ENCODE measurements around the gene PAGR1. TPM values are rescaled to one million over a fixed set of nuclear protein-coding genes. Genes with fewer than 3 reads are reported as not detected.
A peak's percentile ranks its signal among the peaks of the same experiment; 100 is the strongest.

The PAGR1 gene
- total and polyA plus RNA-seq, 9 of the 15 experiments (the other 6 are each of a cell fraction or from before 2014, with no cell fraction given), result 1.4 to 58.2 (median 16.8) TPM

GRCh38 chr16:29790183-29790948 lies 25.6 kb upstream of the PAGR1 start, which contains the start of gene KIF22 (continued):
- TF ChIP-seq THAP12 (CRISPR knock-in tag; IDR thresholded peaks at IDR 0.05) (peak; percentile 77; the same call in 1 of the 2 replicates), TGIF2 (CRISPR knock-in tag; IDR thresholded peaks at IDR 0.05) (no peak), E2F1 (CRISPR knock-in tag; IDR thresholded peaks at IDR 0.05) (peak; percentile 83; the same call in 1 of the 2 replicates), TAF1 (IDR thresholded peaks at IDR 0.05; ENCODE audit: control insufficient read depth, extremely low read depth, insufficient read depth, low read length, severe bottlenecking) (peak; percentile 88), HNRNPLL (IDR thresholded peaks at IDR 0.05; ENCODE audit: low read depth, low read length, poor library complexity, severe bottlenecking) (peak; percentile 47), NEUROD1 (IDR thresholded peaks at IDR 0.05; ENCODE audit: borderline replicate concordance, low read depth, low read length, partially characterized antibody) (peak; percentile 42), JUNB (CRISPR knock-in tag; conservative IDR thresholded peaks at IDR 0.05) (no peak; the same call in 1 of the 2 replicates), STAG1 (CRISPR knock-in tag; IDR thresholded peaks at IDR 0.05; ENCODE audit: borderline replicate concordance) (no peak; the same call in 1 of the 2 replicates), RBFOX2 (IDR thresholded peaks at IDR 0.05; ENCODE audit: low read depth, low read length) (peak; percentile 98), ZNF384 (IDR thresholded peaks at IDR 0.05; ENCODE audit: low read depth, low read length) (no peak), SP1 (CRISPR knock-in tag; IDR thresholded peaks at IDR 0.05) (peak; percentile 96), ETS2 (tag; IDR thresholded peaks at IDR 0.05; ENCODE audit: borderline replicate concordance, poor library complexity, severe bottlenecking) (no peak), RBM34 (IDR thresholded peaks at IDR 0.05; ENCODE audit: borderline replicate concordance, insufficient read depth, low read length) (no peak)
- TF ChIP-seq, protein P1, sequence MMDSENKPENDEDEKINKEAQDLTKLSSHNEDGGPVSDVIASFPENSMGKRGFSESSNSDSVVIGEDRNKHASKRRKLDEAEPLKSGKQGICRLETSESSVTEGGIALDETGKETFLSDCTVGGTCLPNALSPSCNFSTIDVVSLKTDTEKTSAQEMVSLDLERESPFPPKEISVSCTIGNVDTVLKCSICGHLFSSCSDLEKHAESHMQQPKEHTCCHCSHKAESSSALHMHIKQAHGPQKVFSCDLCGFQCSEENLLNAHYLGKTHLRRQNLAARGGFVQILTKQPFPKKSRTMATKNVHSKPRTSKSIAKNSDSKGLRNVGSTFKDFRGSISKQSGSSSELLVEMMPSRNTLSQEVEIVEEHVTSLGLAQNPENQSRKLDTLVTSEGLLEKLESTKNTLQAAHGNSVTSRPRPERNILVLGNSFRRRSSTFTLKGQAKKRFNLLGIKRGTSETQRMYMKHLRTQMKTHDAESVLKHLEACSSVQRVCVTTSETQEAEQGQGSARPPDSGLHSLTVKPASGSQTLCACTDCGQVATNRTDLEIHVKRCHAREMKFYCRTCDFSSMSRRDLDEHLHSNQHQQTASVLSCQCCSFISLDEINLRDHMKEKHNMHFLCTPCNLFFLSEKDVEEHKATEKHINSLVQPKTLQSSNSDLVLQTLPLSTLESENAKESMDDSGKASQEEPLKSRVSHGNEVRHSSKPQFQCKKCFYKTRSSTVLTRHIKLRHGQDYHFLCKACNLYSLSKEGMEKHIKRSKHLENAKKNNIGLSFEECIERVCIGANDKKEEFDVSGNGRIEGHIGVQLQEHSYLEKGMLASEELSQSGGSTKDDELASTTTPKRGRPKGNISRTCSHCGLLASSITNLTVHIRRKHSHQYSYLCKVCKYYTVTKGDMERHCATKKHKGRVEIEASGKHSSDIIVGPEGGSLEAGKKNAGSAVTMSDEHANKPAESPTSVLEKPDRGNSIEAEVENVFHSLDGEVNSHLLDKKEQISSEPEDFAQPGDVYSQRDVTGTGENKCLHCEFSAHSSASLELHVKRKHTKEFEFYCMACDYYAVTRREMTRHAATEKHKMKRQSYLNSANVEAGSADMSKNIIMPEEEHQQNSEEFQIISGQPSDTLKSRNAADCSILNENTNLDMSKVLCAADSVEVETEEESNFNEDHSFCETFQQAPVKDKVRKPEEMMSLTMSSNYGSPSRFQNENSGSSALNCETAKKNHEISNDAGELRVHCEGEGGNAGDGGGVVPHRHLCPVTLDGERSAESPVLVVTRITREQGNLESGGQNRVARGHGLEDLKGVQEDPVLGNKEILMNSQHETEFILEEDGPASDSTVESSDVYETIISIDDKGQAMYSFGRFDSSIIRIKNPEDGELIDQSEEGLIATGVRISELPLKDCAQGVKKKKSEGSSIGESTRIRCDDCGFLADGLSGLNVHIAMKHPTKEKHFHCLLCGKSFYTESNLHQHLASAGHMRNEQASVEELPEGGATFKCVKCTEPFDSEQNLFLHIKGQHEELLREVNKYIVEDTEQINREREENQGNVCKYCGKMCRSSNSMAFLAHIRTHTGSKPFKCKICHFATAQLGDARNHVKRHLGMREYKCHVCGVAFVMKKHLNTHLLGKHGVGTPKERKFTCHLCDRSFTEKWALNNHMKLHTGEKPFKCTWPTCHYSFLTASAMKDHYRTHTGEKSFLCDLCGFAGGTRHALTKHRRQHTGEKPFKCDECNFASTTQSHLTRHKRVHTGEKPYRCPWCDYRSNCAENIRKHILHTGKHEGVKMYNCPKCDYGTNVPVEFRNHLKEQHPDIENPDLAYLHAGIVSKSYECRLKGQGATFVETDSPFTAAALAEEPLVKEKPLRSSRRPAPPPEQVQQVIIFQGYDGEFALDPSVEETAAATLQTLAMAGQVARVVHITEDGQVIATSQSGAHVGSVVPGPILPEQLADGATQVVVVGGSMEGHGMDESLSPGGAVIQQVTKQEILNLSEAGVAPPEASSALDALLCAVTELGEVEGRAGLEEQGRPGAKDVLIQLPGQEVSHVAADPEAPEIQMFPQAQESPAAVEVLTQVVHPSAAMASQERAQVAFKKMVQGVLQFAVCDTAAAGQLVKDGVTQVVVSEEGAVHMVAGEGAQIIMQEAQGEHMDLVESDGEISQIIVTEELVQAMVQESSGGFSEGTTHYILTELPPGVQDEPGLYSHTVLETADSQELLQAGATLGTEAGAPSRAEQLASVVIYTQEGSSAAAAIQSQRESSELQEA (IDR thresholded peaks at IDR 0.05; ENCODE audit: low read depth), result peak; percentile 87

Data from K562 (cell line).